ENCODE results near the gene ANKRA2. TPM values are rescaled to one million over a fixed set of nuclear protein-coding genes. Genes with fewer than 3 reads are reported as not detected.
A peak's percentile ranks its signal among the peaks of the same experiment; 100 is the strongest.

ANKRA2 gene
- total RNA-seq, 1 donor from 2014 or later, result 19.2 TPM

GRCh38 chr5:73591698-73592501, 26.5 kb upstream of the ANKRA2 start:
- no peak for TF ChIP-seq CTCF (IDR thresholded peaks at IDR 0.05; ENCODE audit: insufficient read depth, low read length, severe bottlenecking)
- Histone ChIP-seq H3K36me3 (ENCODE audit: control insufficient read depth, insufficient read depth, low read length) (no peaks in the 10 kb centered on the region), H3K27me3 (ENCODE audit: control insufficient read depth, insufficient read depth, low read length) (no peaks in the 10 kb centered on the region), H3K4me3 (ENCODE audit: low read depth, low read length) (no peak overlapping the region)
- FAIRE-seq (no peak), DNase-seq (ENCODE audit: low read depth) (peak; percentile 49)

- FAIRE-seq, result no peak
- peak; percentile 56 for TF ChIP-seq CTCF (IDR thresholded peaks at IDR 0.05; ENCODE audit: insufficient read depth, low read length, severe bottlenecking)
- no peaks in the 10 kb centered on the region for H3K27me3 ChIP-seq (ENCODE audit: control insufficient read depth, insufficient read depth, low read length)
- DNase-seq (ENCODE audit: low read depth), result peak; percentile 76
- H3K4me3 ChIP-seq (ENCODE audit: low read depth, low read length), result no peak overlapping the region
- H3K36me3 ChIP-seq (ENCODE audit: control insufficient read depth, insufficient read depth, low read length), result no peaks in the 10 kb centered on the region
Observed at GRCh38 chr5:73591102-73591695, 25.8 kb upstream of the ANKRA2 start.

- TF ChIP-seq CTCF (IDR thresholded peaks at IDR 0.05; ENCODE audit: insufficient read depth, low read length, severe bottlenecking), result no peak
- Histone ChIP-seq H3K36me3 (ENCODE audit: control insufficient read depth, insufficient read depth, low read length) (no peaks in the 10 kb centered on the region), H3K4me3 (ENCODE audit: low read depth, low read length) (no peak overlapping the region), H3K27me3 (ENCODE audit: control insufficient read depth, insufficient read depth, low read length) (no peaks in the 10 kb centered on the region)
- no peak for DNase-seq (ENCODE audit: low read depth)
- FAIRE-seq, result no peak
Observed at GRCh38 chr5:73587923-73588322, 22.5 kb upstream of the ANKRA2 start.

GRCh38 chr5:73582285-73583145, 17.1 kb upstream of the ANKRA2 start:
- peaks cover 4% of the 10 kb centered on the region for H3K36me3 ChIP-seq (ENCODE audit: control insufficient read depth, insufficient read depth, low read length)
- no peaks in the 10 kb centered on the region for H3K27me3 ChIP-seq (ENCODE audit: control insufficient read depth, insufficient read depth, low read length)
- no peak for TF ChIP-seq CTCF (IDR thresholded peaks at IDR 0.05; ENCODE audit: insufficient read depth, low read length, severe bottlenecking)
- DNase-seq (ENCODE audit: low read depth) (no peak), FAIRE-seq (no peak)
- H3K4me3 ChIP-seq (ENCODE audit: low read depth, low read length), result no peak overlapping the region

DNA sequence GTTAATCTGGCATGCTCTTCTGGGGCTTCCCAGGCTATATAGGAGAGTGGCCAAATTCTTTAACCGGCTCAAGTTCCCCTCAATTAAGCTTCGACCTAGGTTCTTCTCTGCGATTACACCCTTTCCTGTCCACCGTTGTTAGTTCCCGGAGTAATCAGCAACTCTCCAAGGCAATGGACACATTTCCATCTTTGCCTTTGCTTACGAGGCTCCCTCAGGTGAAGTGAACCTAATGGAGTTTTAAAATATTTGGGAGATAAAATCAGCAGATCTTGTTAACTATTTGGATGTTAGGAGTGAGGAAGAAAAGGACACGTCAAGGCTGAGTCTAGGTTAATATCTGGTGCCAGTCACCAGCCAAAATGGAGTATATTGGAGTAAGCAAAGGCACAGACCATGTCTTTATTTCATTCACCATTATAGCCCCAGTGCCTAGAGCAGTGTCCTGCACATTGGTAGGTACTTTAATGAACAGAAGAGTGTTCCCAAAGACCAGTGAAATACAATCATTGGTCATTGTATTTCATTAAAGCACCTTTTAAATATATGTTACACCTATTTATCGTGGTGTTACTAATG, 619 bp upstream of the ANKRA2 start:
- FAIRE-seq (no peak), DNase-seq (ENCODE audit: low read depth) (no peak)
- peaks cover 3% of the 10 kb centered on the region for H3K36me3 ChIP-seq (ENCODE audit: control insufficient read depth, insufficient read depth, low read length)
- H3K27me3 ChIP-seq (ENCODE audit: control insufficient read depth, insufficient read depth, low read length), result no peaks in the 10 kb centered on the region
- TF ChIP-seq CTCF (IDR thresholded peaks at IDR 0.05; ENCODE audit: insufficient read depth, low read length, severe bottlenecking), result no peak
- peak overlapping the region; percentile 81 for H3K4me3 ChIP-seq (ENCODE audit: low read depth, low read length)
